Glomerular endothelial cell (primary cell): ENCODE data around the gene SRGAP2C. TPM values are rescaled to one million over a fixed set of nuclear protein-coding genes. Genes with fewer than 3 reads are reported as not detected.
"Not testable (repeated sequence)": the region's sequence is repeated elsewhere in the genome, so short reads cannot be mapped to it uniquely, and the experiment has no call there.

Source experiments
- DNase-seq: peaks from one replicate; pipeline ENCODE4 v3.0.0-alpha.2; 2011; ENCODE audit warnings: low read depth, low spot score; ENCODE audit errors: extremely low read depth
- total RNA-seq: library from RNA; depleted of rRNA; stranded (reverse); fragments of >200 nt; gene quantifications from 2 replicates; pipeline ENCODE4 v1.2.3, GENCODE V29; 2015

SRGAP2C gene
- total RNA-seq, 1 donor from 2014 or later, result 22.3 TPM

- not testable (repeated sequence) for DNase-seq
Observed at GRCh38 chr1:121366171-121366570, 181.4 kb downstream of the SRGAP2C start.

- DNase-seq, result not testable (repeated sequence)
Observed at GRCh38 chr1:121368910-121369309, 184.1 kb downstream of the SRGAP2C start.

GRCh38 chr1:121369959-121370358 lies 185.2 kb downstream of the SRGAP2C start:
- not testable (repeated sequence) for DNase-seq

GRCh38 chr1:121374851-121375367 lies 190.1 kb downstream of the SRGAP2C start:
- DNase-seq, result not testable (repeated sequence)

- DNase-seq, result not testable (repeated sequence)
Observed at GRCh38 chr1:121376986-121377385, 192.2 kb downstream of the SRGAP2C start.

GRCh38 chr1:121378757-121379156 lies 194.0 kb downstream of the SRGAP2C start:
- DNase-seq, result not testable (repeated sequence)

- DNase-seq, result not testable (repeated sequence)
Observed at GRCh38 chr1:121384754-121385153, 200.0 kb downstream of the SRGAP2C start.

- not testable (repeated sequence) for DNase-seq
Observed at GRCh38 chr1:121385162-121385561, 200.4 kb downstream of the SRGAP2C start.

- not testable (repeated sequence) for DNase-seq
Observed at GRCh38 chr1:121385563-121386288, 201.0 kb downstream of the SRGAP2C start.

GRCh38 chr1:121386319-121386948 lies 201.7 kb downstream of the SRGAP2C start:
- not testable (repeated sequence) for DNase-seq

- DNase-seq, result not testable (repeated sequence)
Observed at GRCh38 chr1:121389895-121390560, 205.3 kb downstream of the SRGAP2C start.

GRCh38 chr1:121392130-121392529 lies 207.4 kb downstream of the SRGAP2C start:
- not testable (repeated sequence) for DNase-seq

- DNase-seq, result not testable (repeated sequence)
Observed at GRCh38 chr1:121395718-121396201, 211.0 kb downstream of the SRGAP2C start.

GRCh38 chr1:121396335-121397081 lies 211.7 kb downstream of the SRGAP2C start:
- not testable (repeated sequence) for DNase-seq

- not testable (repeated sequence) for DNase-seq
Observed at GRCh38 chr1:121397101-121397500, 212.3 kb downstream of the SRGAP2C start.

GRCh38 chr1:121399193-121399592 lies 214.4 kb downstream of the SRGAP2C start:
- DNase-seq, result not testable (repeated sequence)

- not testable (repeated sequence) for DNase-seq
Observed at GRCh38 chr1:121400108-121400507, 215.3 kb downstream of the SRGAP2C start.

GRCh38 chr1:121400541-121401310 lies 216.0 kb downstream of the SRGAP2C start:
- not testable (repeated sequence) for DNase-seq

- DNase-seq, result not testable (repeated sequence)
Observed at GRCh38 chr1:121401375-121401955, 216.7 kb downstream of the SRGAP2C start.
